NCI-H2107 (cell line): ENCODE data around the gene PRKCE.
"Not testable (repeated sequence)": the region's sequence is repeated elsewhere in the genome, so short reads cannot be mapped to it uniquely, and the experiment has no call there.

Experiments
- DNase-seq: peaks from one replicate; lab custom pipeline; 2025; lab: John Stamatoyannopoulos, UW

Gene PRKCE

GRCh38 chr2:45699032-45699658 is 47.7 kb downstream of the PRKCE start:
- DNase-seq = no peak

- DNase-seq = no peak
Observed at GRCh38 chr2:45700407-45701013, 49.0 kb downstream of the PRKCE start.

GRCh38 chr2:45705233-45705632 is 53.8 kb downstream of the PRKCE start:
- no peak for DNase-seq

DNA sequence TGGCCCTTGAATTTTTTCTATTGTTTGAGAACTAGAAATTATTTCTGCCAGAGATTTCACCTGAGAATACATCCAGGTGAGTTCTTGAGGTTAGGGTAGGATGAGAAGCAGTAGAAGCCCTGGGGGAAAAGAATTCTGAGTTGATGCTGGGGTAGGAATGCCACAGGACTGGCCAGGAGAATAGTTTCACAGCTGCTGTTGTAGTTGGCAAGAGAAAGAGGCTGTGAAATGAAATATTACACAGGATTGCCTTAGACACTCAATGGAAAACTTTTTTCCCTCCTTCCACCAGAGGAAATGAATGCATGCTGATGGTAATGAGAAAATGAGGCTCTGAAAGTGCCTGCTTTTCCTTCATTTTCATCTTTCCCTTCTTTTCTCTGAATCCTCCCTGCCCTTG is 54.6 kb downstream of the PRKCE start:
- DNase-seq = no peak

- DNase-seq = no peak
Observed at GRCh38 chr2:45707006-45707405, 55.5 kb downstream of the PRKCE start.

DNA sequence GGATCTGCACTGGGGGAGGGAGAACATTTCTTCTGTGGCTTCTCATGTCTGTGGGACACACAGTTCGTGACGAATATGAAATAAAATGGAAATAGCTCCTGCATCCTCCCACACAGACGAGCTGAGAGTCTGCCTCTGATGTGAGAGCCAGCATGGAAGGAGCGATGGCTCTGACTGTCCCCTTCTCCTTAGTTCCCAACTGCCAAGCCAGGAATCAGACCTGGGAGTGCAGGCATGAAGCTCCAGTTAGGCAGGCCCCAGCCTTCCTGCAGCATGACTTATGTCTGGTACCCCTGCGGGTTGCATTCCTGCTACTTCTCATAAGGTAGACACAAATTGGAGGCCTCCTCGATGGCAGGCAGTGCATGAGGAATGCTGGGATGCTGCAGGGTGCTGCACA is 56.2 kb downstream of the PRKCE start:
- DNase-seq = no peak

GRCh38 chr2:45708501-45708900 is 57.0 kb downstream of the PRKCE start:
- DNase-seq = no peak

- DNase-seq = no peak
Observed at GRCh38 chr2:45709137-45709536, 57.7 kb downstream of the PRKCE start.

DNA sequence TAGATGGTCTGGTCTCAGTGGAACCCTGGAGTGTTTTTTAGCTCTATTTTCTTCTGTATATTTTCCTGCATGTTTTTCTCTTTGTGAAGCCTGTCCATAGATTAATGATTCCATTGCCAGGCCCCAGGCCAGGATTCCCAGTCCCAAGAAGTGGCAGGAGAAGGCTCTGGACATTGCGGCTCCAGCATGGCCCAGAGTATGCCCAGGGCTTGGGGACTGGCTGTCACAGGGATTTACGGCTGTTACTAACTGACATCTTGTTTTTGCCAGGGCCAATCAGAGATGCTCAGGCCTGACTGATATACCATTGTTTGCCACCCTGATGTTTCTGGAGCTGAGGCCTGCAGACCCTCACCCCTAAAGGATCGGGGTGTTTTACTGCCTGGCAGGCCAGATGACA is 59.0 kb downstream of the PRKCE start:
- DNase-seq = no peak

GRCh38 chr2:45711224-45711623 is 59.7 kb downstream of the PRKCE start:
- no peak for DNase-seq

DNA sequence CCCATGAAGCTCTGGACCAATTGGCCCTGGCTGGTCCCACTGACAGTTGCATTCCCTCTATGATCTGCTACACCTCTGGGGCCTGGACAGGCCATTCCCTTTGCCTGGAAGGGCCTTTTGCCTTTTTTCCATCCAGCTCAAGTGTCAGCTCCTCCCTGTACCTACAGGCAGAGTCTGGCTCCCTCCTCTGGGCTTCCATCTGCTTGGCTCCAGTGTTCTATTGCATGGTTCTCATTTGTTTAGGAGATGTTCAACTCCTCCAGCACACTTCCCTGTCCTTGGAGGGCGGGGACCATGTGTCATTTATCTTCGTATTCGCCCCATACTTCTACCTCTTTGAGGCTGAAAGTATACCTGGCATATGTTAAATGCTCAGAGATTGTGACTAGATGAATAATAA is 61.1 kb downstream of the PRKCE start:
- no peak for DNase-seq

DNA sequence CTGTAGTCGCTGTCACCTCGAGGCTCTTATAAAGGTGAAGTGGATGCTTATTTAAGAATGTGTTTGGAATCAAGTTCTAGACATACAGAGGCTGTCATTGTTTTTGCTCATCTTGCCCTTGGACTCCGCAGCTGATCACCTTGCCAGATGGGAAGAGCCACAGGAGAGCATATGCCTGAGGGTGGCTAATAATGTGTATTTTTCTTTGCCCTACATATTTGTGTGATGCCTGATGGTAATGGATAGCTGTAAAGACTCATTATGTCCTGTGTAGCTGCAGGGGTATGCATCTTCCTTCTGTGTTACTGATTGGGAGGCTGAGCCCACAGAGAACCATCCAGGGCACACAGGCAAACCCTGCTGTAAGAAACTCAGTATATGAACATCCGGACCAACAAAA is 61.7 kb downstream of the PRKCE start:
- no peak for DNase-seq

DNA sequence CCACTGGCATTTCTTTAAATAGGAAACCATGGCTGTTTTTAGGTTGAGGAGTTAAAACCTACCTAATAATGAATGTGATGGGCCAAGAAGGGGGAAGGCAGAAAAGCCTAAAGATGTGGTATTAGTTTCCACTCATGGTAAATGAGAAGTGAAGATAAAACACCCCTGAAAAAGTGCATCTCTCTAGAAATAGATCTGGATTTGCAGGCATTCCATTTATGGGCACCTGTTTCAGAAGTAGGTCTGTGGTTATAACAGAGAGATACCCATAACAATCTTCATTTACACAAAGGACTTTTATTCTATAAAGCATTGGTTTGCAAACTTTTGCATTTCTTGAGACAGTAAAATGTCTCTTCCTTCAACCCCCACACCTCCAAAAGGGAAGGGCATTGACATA is 62.1 kb downstream of the PRKCE start:
- DNase-seq = no peak

DNA sequence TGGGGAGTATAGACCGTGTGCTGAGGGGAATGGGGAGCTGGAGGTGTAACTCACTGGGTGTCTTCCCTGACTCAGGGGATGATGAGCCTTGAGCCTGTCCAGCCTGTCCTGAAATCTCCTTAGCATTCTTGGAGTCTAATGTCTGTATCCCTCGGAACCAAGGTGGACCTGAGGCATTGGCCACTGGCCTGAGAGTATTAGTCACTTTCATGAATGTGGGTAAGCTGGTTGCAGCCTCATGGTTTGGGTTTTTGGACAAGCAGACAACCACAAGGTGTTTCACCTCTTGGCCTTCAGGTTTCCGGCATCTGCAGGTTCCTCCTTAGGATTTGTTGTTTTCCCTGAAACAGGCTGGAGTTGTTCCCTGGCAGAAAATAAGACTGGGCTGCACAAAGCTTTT is 63.2 kb downstream of the PRKCE start:
- DNase-seq = no peak

GRCh38 chr2:45715601-45716379 is 64.3 kb downstream of the PRKCE start:
- no peak for DNase-seq

DNA sequence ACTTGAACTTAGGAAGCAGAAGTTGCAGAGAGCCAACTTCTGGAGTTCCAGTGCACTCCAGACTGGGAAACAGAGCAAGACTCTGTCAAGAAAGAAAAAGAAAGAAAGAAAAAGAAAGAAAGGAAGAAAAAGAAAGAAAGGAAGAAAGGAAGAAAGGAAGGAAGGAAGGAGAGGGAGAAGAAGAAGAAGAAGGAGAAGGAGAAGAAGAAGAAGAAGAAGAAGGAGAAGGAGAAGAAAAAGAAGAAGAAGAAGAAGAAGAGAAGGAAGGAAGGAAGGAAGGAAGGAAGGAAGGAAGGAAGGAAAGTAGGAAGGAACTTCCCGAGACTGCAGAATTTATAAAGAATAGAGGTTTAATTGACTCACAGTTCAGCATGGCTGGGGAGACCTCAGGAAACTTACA is 65.0 kb downstream of the PRKCE start:
- DNase-seq = not testable (repeated sequence)

DNA sequence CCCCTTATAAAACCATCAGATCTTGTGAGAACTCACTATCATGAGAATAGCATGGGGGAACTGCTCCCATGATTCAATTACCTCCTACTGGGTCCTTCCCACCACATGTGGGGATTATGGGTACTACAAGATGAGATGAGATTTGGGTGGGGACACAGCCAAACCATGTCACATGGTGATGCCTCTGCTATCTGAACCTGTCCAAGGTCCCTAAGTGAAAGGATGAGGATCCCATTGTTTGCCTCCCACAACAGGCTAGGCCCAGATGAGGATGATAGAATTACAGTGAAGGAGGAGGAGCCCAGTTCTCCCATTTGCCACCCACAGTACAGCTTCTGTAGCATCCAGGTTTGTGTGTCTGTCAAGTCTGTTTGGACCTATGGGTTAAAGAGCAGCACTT is 65.4 kb downstream of the PRKCE start:
- no peak for DNase-seq

DNA sequence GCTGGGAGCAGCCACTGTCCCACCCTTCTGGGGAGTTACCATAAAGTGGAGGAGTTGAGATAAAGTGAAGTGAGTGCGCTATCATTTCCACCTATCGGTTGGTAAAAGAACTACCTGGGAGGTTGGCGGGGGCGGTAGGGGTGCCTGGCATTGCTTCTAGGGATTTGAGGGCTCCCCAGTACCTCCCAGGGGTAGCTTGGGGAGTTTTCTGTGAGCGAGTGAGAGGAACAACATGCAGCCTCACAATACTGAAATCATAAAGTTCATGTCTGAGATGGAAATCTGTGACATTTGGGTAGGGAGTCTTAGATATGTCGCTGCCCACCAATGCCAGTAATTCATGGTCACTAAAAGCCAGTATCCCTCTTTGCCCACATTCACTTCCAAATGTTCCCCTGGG is 68.7 kb downstream of the PRKCE start:
- DNase-seq = no peak

DNA sequence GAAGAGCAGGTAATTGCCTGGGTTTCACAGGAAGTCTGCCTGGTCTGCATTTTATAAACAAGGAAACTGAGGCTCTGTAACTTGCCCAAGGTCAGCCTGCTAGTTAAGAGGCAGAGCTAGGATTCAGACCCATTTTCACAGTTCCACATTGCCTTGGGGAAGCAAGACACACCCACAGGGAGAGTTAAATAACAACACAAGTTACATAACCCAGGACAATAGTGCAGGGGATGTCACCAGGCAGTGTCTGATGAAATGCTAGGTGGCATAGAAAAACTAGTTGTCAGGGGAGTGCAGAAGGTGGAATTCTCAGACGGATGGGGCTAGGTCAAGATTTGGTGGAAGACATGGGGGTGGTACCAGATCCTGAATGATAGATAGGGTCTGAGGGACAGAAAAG is 69.7 kb downstream of the PRKCE start:
- no peak for DNase-seq

DNA sequence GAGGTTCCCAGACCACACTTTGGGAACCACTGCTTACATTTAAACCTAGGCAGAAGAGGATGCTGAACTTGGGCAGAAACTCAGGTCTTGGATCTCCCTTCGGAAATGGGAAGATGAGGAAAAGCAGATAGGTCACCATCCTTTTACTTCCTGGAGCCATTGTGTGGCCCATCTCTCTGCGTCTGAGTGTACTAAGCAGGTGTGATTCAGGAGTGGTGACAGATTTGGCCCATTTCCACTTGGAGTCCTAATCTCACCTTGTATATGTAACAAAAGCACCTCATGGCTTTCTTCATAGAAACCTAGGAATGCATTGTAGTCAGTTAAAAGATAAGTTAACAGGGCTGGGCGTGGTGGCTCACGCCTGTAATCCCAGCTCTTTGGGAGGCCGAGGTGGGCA is 71.0 kb downstream of the PRKCE start:
- no peak for DNase-seq

DNA sequence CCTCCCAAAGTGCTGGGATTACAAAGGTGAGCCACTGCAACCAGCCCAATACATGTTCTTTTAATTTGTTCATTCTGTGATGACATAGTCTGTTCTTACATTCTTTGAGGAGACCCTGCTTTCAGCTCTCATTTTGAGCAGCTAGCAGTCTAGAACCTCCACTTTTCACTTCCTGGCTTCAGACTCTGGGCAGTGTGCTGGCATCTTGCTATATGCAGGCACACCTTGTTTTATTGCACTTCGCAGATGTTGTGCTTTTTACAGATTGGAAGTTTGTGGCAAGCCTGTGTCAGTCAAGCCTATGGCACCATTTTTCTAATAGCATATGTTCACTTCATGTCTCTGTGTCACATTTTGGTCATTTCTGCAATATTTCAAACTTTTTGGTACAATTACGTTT is 72.4 kb downstream of the PRKCE start:
- DNase-seq = no peak

GRCh38 chr2:45724335-45724734 is 72.9 kb downstream of the PRKCE start:
- no peak for DNase-seq

DNA sequence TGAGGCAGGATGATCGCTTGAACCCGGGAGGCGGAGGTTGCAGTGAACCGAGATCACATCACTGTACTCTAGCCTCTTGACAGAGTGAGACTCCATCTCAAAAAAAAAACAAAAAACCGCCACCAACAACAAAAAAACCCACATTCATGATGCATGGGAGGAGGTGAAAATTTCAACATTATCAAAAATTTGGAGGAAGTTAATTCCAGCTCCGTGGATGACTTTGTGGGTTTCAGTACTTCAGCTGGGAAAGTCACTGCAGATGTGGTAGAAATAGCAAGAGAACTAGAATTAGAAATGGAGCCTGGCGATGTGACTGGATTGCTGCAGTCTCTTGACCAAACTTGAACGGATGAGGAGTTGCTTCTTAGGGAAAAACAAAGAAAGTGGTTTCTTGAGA is 74.3 kb downstream of the PRKCE start:
- no peak for DNase-seq

GRCh38 chr2:45726188-45726587 is 74.7 kb downstream of the PRKCE start:
- no peak for DNase-seq
